ENCODE data around the gene FCHO1. TPM values are rescaled to one million over a fixed set of nuclear protein-coding genes. Genes with fewer than 3 reads are reported as not detected.

FCHO1 gene
- total RNA-seq, 1 donor from 2014 or later, result 7.4 TPM

DNA sequence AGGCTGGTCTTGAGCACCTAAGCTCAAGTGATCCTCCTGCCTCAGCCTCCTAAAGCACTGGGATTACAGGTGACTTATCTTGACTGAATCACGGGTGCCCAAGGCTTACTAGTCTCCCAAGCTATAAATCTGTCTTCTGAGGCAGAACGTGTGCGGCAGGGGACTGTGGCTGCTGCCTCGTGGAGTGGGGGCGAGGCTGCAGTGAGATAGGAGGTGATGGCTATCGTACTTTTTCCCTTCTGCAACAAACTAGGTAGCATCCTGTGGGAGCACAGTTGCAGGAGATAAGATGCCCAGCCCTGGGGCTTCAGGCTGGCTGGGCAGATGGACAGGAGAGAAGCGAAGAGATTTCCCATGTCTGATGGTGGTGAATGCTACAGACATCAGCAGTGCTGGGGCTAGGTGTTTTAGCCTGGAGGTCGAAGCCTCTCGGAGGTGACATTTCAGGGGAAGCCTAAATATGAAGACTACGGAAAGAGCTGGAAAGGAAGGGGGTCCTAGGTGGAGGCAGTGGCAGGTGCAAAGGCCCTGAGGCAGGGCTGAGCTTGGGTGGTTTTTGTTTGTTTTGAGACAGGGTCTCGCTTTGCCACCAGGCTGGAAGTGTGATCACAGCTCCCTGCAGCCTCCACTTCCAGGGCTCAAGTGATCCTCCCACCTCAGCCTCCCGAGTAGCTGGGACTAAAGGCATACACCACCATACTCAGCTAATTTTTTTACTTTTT is 51.0 kb downstream of the FCHO1 start:
- no peaks in the 10 kb centered on the region for H3K9me3 ChIP-seq
- no peaks in the 10 kb centered on the region for H3K4me1 ChIP-seq
- H3K27ac ChIP-seq, result no peak overlapping the region
- H3K27me3 ChIP-seq, result peaks cover under 1% of the 10 kb centered on the region
- intact Hi-C loops (cut with DNase I), result no loop called here
- TF ChIP-seq, protein P1, sequence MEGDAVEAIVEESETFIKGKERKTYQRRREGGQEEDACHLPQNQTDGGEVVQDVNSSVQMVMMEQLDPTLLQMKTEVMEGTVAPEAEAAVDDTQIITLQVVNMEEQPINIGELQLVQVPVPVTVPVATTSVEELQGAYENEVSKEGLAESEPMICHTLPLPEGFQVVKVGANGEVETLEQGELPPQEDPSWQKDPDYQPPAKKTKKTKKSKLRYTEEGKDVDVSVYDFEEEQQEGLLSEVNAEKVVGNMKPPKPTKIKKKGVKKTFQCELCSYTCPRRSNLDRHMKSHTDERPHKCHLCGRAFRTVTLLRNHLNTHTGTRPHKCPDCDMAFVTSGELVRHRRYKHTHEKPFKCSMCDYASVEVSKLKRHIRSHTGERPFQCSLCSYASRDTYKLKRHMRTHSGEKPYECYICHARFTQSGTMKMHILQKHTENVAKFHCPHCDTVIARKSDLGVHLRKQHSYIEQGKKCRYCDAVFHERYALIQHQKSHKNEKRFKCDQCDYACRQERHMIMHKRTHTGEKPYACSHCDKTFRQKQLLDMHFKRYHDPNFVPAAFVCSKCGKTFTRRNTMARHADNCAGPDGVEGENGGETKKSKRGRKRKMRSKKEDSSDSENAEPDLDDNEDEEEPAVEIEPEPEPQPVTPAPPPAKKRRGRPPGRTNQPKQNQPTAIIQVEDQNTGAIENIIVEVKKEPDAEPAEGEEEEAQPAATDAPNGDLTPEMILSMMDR (IDR thresholded peaks at IDR 0.05), result no peak
- ATAC-seq (no peak), DNase-seq (no peak)
- H3K36me3 ChIP-seq, result no peaks in the 10 kb centered on the region
- no peak overlapping the region for H3K4me3 ChIP-seq

DNA sequence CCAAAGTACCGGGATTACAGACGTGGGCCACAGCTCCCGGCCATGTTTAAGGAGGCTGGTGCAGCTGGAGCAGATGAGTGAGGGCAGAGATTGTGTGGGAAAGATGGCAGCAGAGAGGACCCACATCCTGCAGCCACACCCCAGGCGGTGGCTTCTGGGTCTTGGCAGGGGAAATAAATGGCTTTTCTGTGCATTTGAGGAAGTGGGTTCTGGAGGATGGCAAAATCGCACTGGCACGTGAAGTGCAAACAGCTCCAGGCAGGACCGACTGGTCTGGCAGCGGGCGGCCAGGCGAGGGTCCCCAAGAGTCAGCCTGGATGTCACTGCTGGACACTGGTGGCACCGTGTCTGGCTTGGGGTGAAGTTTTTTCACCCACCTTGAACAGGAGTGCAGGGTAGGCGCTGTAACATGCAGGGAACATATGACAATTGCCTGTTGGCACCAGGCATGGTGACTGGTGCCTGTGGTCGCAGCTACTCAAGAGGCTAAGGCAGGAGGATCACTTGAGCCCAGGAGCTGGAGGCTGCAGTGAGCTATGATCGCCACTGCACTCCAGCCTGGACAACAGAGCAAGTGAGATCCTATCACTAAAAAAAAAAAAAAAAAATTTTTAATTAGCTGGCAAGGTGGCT is 52.1 kb downstream of the FCHO1 start:
- H3K27ac ChIP-seq, result no peak overlapping the region
- intact Hi-C loops (cut with DNase I), result no loop called here
- DNase-seq (no peak), ATAC-seq (peak; percentile 76)
- TF ChIP-seq, protein P1 (IDR thresholded peaks at IDR 0.05), result no peak
- H3K4me3 ChIP-seq, result no peak overlapping the region
- no peaks in the 10 kb centered on the region for H3K9me3 ChIP-seq
- no peaks in the 10 kb centered on the region for H3K4me1 ChIP-seq
- H3K27me3 ChIP-seq, result peaks cover 11% of the 10 kb centered on the region
- no peaks in the 10 kb centered on the region for H3K36me3 ChIP-seq

DNA sequence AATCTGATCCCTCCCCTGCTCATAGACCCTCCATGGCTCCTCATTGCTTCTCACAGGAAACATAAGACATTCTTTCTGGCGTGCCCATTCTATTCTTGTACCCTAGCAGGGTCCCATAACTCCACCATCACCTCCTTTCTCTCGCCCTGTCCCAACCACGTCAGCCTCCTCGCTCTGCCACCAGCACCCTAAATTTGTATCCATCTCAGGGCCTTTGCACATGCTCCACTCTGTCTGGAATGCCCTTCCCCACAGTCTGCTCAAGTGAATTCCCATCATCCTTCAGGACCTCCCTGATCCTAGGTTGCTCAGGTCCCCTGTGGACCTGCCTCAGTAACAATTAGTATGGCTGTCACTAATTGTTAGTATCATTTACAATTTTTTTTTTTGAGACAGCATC is 54.1 kb downstream of the FCHO1 start:
- H3K4me1 ChIP-seq, result no peaks in the 10 kb centered on the region
- TF ChIP-seq, protein P1 (IDR thresholded peaks at IDR 0.05), result no peak
- H3K27ac ChIP-seq, result no peak overlapping the region
- DNase-seq, result no peak
- H3K9me3 ChIP-seq, result no peaks in the 10 kb centered on the region
- H3K27me3 ChIP-seq, result peaks cover 18% of the 10 kb centered on the region
- no peak overlapping the region for H3K4me3 ChIP-seq
- ATAC-seq, result no peak
- H3K36me3 ChIP-seq, result no peaks in the 10 kb centered on the region
- intact Hi-C loops (cut with DNase I), result no loop called here

DNA sequence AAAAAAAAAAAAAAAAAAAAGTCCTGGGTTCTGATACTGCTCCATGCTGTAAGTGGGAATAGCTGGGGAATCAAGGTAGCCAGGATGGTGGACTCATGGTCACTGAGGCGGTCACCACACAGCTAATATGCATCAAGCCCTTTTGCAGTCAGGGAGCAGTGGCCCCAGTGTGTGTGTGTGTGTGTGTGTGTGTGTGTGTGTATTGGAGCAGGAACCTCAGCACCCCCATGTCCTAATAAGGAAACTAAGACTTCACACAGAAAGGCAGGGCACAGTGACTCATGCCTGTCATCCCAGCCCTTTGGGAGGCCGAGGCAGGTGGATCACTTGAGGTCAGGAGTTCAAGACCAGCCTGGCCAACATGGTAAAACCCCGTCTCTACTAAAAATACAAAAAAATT is 55.7 kb downstream of the FCHO1 start:
- Histone ChIP-seq H3K4me1 (no peaks in the 10 kb centered on the region), H3K4me3 (no peak overlapping the region), H3K27ac (no peak overlapping the region), H3K27me3 (peaks cover 18% of the 10 kb centered on the region), H3K36me3 (no peaks in the 10 kb centered on the region), H3K9me3 (no peaks in the 10 kb centered on the region)
- TF ChIP-seq, protein P1 (IDR thresholded peaks at IDR 0.05), result no peak
- intact Hi-C loops (cut with DNase I), result no loop called here
- no peak for DNase-seq
- no peak for ATAC-seq

DNA sequence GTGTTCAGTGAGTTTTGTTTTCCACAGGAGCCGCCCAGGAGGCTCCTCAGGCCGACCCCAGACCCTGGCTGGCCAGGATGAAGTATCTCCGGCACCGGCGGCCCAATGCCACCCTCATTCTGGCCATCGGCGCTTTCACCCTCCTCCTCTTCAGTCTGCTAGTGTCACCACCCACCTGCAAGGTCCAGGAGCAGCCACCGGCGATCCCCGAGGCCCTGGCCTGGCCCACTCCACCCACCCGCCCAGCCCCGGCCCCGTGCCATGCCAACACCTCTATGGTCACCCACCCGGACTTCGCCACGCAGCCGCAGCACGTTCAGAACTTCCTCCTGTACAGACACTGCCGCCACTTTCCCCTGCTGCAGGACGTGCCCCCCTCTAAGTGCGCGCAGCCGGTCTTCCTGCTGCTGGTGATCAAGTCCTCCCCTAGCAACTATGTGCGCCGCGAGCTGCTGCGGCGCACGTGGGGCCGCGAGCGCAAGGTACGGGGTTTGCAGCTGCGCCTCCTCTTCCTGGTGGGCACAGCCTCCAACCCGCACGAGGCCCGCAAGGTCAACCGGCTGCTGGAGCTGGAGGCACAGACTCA is 56.5 kb downstream of the FCHO1 start:
- no peaks in the 10 kb centered on the region for H3K9me3 ChIP-seq
- no peaks in the 10 kb centered on the region for H3K4me1 ChIP-seq
- H3K27me3 ChIP-seq, result peaks cover 18% of the 10 kb centered on the region
- TF ChIP-seq, protein P1 (IDR thresholded peaks at IDR 0.05), result no peak
- H3K27ac ChIP-seq, result no peak overlapping the region
- no peak for ATAC-seq
- DNase-seq, result no peak
- H3K36me3 ChIP-seq, result no peaks in the 10 kb centered on the region
- no peak overlapping the region for H3K4me3 ChIP-seq
- intact Hi-C loops (cut with DNase I), result no loop called here

Data from upper lobe of right lung (tissue), 1 donor.